HEK293 (cell line): ENCODE data around the gene DHX8.
A peak's percentile ranks its signal among the peaks of the same experiment; 100 is the strongest.

Experiments used
- AEBP2 ChIP-seq: fragments of 450-650 bp; formaldehyde crosslinking; IDR thresholded peaks from 2 replicates; pipeline ENCODE4 v1.5.1; 2016; ENCODE audit warnings: missing biosample characterization, missing genetic modification characterization, borderline replicate concordance
- ELK4 ChIP-seq: IDR thresholded peaks from 2 replicates; pipeline ENCODE4 v1.6.1; 2011; ENCODE audit warnings: mild to moderate bottlenecking, low read depth, low read length, borderline replicate concordance
- GFI1B ChIP-seq: fragments of 450-650 bp; formaldehyde crosslinking; IDR thresholded peaks from 2 replicates; pipeline ENCODE4 v1.5.1; 2016; ENCODE audit warnings: missing biosample characterization, missing genetic modification characterization
- SCRT1 ChIP-seq: fragments of 450-650 bp; formaldehyde crosslinking; IDR thresholded peaks from 2 replicates; pipeline ENCODE4 v1.5.1; 2016; ENCODE audit warnings: missing biosample characterization, missing genetic modification characterization, borderline replicate concordance
- SCRT2 ChIP-seq: fragments of 450-650 bp; formaldehyde crosslinking; IDR thresholded peaks from 2 replicates; pipeline ENCODE4 v1.5.1; 2016; ENCODE audit warnings: missing biosample characterization, missing genetic modification characterization
- ZBTB6 ChIP-seq: fragments of 450-650 bp; formaldehyde crosslinking; IDR thresholded peaks from 2 replicates; pipeline ENCODE4 v1.5.1; 2017; ENCODE audit warnings: missing biosample characterization, missing genetic modification characterization
- ZNF10 ChIP-seq: fragments of 450-650 bp; formaldehyde crosslinking; IDR thresholded peaks from 2 replicates; pipeline ENCODE4 v1.5.1; 2017; ENCODE audit warnings: missing biosample characterization, missing genetic modification characterization
- ZNF132 ChIP-seq: fragments of 450-650 bp; formaldehyde crosslinking; IDR thresholded peaks from 2 replicates; pipeline ENCODE4 v1.5.1; 2017; ENCODE audit warnings: missing biosample characterization, missing genetic modification characterization, borderline replicate concordance
- ZNF133 ChIP-seq: fragments of 450-650 bp; formaldehyde crosslinking; IDR thresholded peaks from 2 replicates; pipeline ENCODE4 v1.5.1; 2016; ENCODE audit warnings: missing biosample characterization, missing genetic modification characterization
- ZNF155 ChIP-seq: fragments of 450-650 bp; formaldehyde crosslinking; IDR thresholded peaks from 2 replicates; pipeline ENCODE4 v1.5.1; 2016; ENCODE audit warnings: missing biosample characterization, missing genetic modification characterization
- ZNF184 ChIP-seq: fragments of 450-650 bp; IDR thresholded peaks from 2 replicates; pipeline ENCODE4 v1.5.1; 2018; ENCODE audit warnings: missing biosample characterization, mild to moderate bottlenecking, missing genetic modification characterization
- ZNF24 ChIP-seq: fragments of 450-650 bp; formaldehyde crosslinking; IDR thresholded peaks from 2 replicates; pipeline ENCODE4 v1.5.1; 2016; ENCODE audit warnings: missing biosample characterization, missing genetic modification characterization
- ZNF292 ChIP-seq: fragments of 450-650 bp; formaldehyde crosslinking; IDR thresholded peaks from 2 replicates; pipeline ENCODE4 v1.5.1; 2016; ENCODE audit warnings: low read depth, missing biosample characterization, missing genetic modification characterization, borderline replicate concordance
- ZNF324 ChIP-seq: fragments of 450-650 bp; formaldehyde crosslinking; IDR thresholded peaks from 2 replicates; pipeline ENCODE4 v1.5.1; 2016; ENCODE audit warnings: missing biosample characterization, missing genetic modification characterization
- ZNF341 ChIP-seq: fragments of 450-650 bp; formaldehyde crosslinking; IDR thresholded peaks from 2 replicates; pipeline ENCODE4; 2016; ENCODE audit warnings: low read depth, missing biosample characterization, missing genetic modification characterization
- ZNF354C ChIP-seq: fragments of 450-650 bp; formaldehyde crosslinking; IDR thresholded peaks from 2 replicates; pipeline ENCODE4 v1.5.1; 2016; ENCODE audit warnings: missing biosample characterization, missing genetic modification characterization, low read depth, borderline replicate concordance
- ZNF394 ChIP-seq: fragments of 450-650 bp; formaldehyde crosslinking; IDR thresholded peaks from 2 replicates; pipeline ENCODE4 v1.5.1; 2016; ENCODE audit warnings: missing biosample characterization, missing genetic modification characterization, mild to moderate bottlenecking, moderate library complexity, borderline replicate concordance
- ZNF398 ChIP-seq: fragments of 450-650 bp; formaldehyde crosslinking; IDR thresholded peaks from 2 replicates; pipeline ENCODE4 v1.5.1; 2017; ENCODE audit warnings: missing biosample characterization, missing genetic modification characterization
- ZNF423 ChIP-seq: fragments of 450-650 bp; formaldehyde crosslinking; IDR thresholded peaks from 2 replicates; pipeline ENCODE4 v1.5.1; 2016; ENCODE audit warnings: missing biosample characterization, missing genetic modification characterization
- ZNF433 ChIP-seq: fragments of 450-650 bp; formaldehyde crosslinking; IDR thresholded peaks from 2 replicates; pipeline ENCODE4 v1.5.1; 2016; ENCODE audit warnings: missing biosample characterization, missing genetic modification characterization, low read depth
- ZNF561 ChIP-seq: fragments of 450-650 bp; IDR thresholded peaks from 2 replicates; pipeline ENCODE4 v1.5.1; 2018; ENCODE audit warnings: missing biosample characterization, missing genetic modification characterization, borderline replicate concordance
- ZNF571 ChIP-seq: fragments of 450-650 bp; formaldehyde crosslinking; IDR thresholded peaks from 2 replicates; pipeline ENCODE4 v1.5.0; 2017; ENCODE audit warnings: missing biosample characterization, missing genetic modification characterization
- ZNF580 ChIP-seq: fragments of 450-650 bp; formaldehyde crosslinking; IDR thresholded peaks from 2 replicates; pipeline ENCODE4 v1.5.1; 2016; ENCODE audit warnings: missing biosample characterization, missing genetic modification characterization
- ZNF670 ChIP-seq: fragments of 450-650 bp; formaldehyde crosslinking; IDR thresholded peaks from 2 replicates; pipeline ENCODE4 v1.5.1; 2016; ENCODE audit warnings: missing biosample characterization, missing genetic modification characterization, low read depth
- ZNF76 ChIP-seq: fragments of 450-650 bp; formaldehyde crosslinking; IDR thresholded peaks from 2 replicates; pipeline ENCODE4; 2016; ENCODE audit warnings: low read depth, missing biosample characterization, missing genetic modification characterization, borderline replicate concordance
- ZNF777 ChIP-seq: fragments of 450-650 bp; formaldehyde crosslinking; IDR thresholded peaks from 2 replicates; pipeline ENCODE4 v1.5.1; 2017; ENCODE audit warnings: missing biosample characterization, missing genetic modification characterization, borderline replicate concordance
- ZNF785 ChIP-seq: fragments of 450-650 bp; formaldehyde crosslinking; IDR thresholded peaks from 2 replicates; pipeline ENCODE4 v1.5.1; 2016; ENCODE audit warnings: missing biosample characterization, missing genetic modification characterization
- ZSCAN18 ChIP-seq: fragments of 450-650 bp; formaldehyde crosslinking; IDR thresholded peaks from 2 replicates; pipeline ENCODE4 v1.5.1; 2016; ENCODE audit warnings: missing biosample characterization, missing genetic modification characterization

The DHX8 gene

GRCh38 chr17:43530288-43531081 lies 46.7 kb downstream of the DHX8 start (continued):
- TF ChIP-seq ZNF324 (tag by site-specific recombination) (peak; percentile 47; the same call in 1 of the 2 replicates), ZNF184 (tag by site-specific recombination) (peak; percentile 63; the same call in 1 of the 2 replicates), GFI1B (tag by site-specific recombination) (no peak), ZNF394 (tag by site-specific recombination) (peak; percentile 97), ZNF398 (tag by site-specific recombination) (peak; percentile 95), ZNF292 (tag by site-specific recombination) (no peak), ZSCAN18 (tag by site-specific recombination) (no peak), ZNF433 (tag by site-specific recombination) (no peak), SCRT1 (no peak), SCRT2 (tag by site-specific recombination) (no peak), ZNF155 (tag by site-specific recombination) (no peak), ZNF670 (tag by site-specific recombination) (no peak), ZNF580 (no peak), ZNF133 (no peak), ZNF785 (tag by site-specific recombination) (no peak), ZNF24 (peak; percentile 90), ZNF341 (tag by site-specific recombination) (peak; percentile 95), ZBTB6 (tag by site-specific recombination) (no peak), ZNF354C (no peak), ELK4 (no peak), ZNF132 (tag by site-specific recombination) (no peak), ZNF10 (tag by site-specific recombination) (0 out of 2 replicates have a peak, but pooled peaks have one; percentile 62), ZNF76 (tag by site-specific recombination) (peak; percentile 75; the same call in 1 of the 2 replicates), ZNF561 (0 out of 2 replicates have a peak, but pooled peaks have one; percentile 45), ZNF571 (tag by site-specific recombination) (no peak), AEBP2 (tag by site-specific recombination) (no peak), ZNF777 (tag by site-specific recombination) (no peak), ZNF423 (tag by site-specific recombination) (no peak)
